SKM-1 treated with dmso at 0.1 percent for 144 hours (cell line): ENCODE data around the gene BCL2L14.
"Not testable (repeated sequence)": the region's sequence is repeated elsewhere in the genome, so short reads cannot be mapped to it uniquely, and the experiment has no call there.

ENCODE experiments used
- DNase-seq: peaks from one replicate; lab custom pipeline; 2025; ENCODE audit not compliant: unreplicated experiment; lab: John Stamatoyannopoulos, UW

The BCL2L14 gene

DNA sequence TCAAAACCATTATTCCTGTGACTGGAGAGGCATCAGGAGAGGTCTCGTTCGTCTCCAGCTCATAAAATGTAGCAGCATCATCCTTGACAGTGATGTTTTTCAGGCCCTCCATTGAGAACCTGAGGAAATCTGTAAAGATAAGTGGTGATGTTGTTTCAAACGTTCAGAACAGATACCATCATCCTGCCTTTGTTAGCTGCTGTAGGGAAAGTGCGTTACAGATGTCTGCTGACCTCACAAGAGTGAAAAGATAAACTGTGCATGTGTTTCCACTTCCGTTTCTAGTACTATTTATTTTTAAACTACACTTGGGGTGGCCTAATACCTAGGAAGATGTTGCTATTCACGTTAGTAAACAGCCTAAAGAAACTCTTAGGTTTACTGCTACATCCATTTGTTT is 28.4 kb downstream of the BCL2L14 start:
- DNase-seq = no peak

DNA sequence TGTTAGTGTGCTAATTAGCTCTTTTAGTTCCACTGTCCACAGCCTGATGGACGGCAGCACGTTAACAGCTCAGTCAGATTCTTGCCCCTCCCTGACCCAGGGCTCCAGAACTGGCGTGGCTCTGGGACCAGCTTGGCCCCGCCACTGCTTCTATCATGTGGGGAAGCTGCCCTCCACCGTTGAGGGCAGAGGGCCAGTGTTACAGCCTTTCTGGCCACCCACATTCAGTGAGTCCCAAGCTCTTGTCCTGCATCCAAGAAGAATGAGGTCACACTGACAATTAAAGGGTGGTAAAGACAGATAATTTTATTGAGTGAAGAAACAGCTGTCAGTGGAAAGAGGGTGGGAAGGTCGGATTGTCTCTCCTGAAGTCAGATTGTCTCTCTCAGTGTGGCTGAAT is 36.9 kb downstream of the BCL2L14 start:
- no peak for DNase-seq

DNA sequence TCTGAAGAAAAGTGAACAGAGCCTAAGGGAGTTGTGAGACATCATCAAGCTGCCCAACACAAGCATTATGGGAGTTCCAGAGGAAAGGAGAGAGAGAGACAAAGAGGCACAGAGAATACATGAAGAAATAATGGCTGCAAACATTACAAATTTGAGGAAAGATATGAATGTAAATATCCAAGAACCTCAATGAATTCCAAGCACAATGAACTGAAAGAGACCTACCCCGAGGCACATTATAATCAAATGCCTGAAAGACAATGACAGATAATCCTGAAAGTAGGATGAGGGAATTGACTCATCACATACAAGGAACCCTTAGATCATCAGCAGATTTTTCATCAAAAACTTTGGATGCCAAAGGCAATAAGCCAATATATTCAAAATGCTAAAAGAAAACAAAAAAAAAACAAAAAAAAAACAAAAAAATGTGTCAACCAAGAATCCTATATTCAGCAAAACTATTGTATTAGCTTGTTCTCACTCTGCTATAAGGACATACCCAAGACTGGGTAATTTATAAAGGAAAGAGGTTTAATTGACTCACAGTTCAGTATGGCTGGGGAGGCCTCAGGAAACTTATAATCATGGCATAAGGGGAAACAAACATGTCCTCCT is 37.8 kb downstream of the BCL2L14 start:
- DNase-seq = no peak

DNA sequence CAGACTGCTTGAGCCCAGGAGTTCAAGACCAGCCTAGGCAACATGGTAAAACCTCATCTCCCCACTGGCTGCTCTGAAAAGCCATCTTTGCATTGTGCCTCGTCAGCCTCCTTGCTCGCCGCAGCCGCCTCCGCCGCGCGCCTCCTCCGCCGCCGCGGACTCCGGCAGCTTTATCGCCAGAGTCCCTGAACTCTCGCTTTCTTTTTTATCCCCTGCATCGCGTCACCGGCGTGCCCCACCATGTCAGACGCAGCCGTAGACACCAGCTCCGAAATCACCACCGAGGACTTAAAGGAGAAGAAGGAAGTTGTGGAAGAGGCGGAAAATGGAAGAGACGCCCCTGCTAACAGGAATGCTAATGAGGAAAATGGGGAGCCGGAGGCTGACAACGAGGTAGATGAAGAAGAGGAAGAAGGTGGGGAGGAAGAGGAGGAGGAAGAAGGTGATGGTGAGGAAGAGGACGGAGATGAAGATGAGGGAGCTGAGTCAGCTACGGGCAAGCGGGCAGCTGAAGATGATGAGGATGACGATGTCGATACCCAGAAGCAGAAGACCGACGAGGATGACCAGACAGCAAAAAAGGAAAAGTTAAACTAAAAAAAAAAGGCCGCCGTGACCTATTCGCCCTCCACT is 40.3 kb downstream of the BCL2L14 start:
- not testable (repeated sequence) for DNase-seq

DNA sequence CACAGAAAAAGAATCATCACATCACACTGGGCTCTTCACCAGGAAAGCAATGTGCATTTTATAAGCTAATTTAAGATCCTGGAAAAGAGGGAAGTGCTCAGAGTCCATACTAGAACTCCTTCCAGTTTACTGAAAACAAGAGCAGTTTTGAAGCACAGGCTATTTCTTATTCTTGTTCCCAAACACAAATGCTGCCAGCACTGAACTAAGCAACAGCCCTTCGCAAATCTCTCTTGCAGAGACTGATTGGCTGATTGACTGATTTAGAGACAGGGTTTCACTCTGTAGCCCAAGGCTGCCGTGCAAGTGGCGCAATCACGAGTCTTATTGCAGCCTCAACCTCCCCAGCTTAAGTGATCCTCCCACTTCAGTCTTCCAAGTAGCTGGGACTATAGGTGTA is 44.8 kb downstream of the BCL2L14 start:
- DNase-seq = no peak

DNA sequence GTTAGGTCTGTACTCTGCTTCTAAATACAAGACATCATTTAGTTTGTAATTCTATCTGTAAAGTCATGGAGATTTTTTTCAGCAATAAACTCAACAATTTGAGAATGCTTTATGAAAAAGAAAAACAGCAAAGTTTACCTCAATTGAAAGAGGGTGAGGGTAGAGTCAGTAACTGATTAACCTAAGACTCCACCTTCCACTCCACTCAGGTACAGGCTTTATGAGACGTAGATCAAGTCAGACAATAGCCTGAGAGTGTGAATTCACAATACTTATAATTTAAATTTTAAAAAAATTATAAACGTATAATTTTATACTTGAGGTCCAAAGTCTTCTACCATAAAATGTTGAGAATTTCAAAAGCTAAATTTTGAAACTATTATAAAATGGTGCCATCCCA is 45.9 kb downstream of the BCL2L14 start:
- no peak for DNase-seq

DNA sequence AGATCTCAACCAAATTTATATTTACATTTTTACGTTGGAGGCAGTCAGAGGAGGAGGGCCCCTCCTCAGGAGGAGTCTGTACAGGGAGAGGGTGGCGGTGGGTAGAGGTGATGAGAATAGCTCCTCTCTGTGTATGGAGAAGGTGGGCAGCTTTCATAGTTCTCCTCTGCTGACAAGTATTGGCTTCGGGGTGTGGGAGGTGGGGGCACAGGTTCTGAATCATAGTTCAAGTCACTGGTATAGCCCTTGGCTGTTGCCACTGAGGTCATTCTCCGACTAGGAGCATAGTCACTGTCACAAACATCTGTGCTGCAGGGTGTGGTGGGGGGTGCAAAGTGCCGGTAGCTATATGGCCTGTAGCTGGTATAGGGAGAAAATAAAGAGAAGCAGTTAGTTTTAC is 50.3 kb downstream of the BCL2L14 start:
- DNase-seq = no peak

DNA sequence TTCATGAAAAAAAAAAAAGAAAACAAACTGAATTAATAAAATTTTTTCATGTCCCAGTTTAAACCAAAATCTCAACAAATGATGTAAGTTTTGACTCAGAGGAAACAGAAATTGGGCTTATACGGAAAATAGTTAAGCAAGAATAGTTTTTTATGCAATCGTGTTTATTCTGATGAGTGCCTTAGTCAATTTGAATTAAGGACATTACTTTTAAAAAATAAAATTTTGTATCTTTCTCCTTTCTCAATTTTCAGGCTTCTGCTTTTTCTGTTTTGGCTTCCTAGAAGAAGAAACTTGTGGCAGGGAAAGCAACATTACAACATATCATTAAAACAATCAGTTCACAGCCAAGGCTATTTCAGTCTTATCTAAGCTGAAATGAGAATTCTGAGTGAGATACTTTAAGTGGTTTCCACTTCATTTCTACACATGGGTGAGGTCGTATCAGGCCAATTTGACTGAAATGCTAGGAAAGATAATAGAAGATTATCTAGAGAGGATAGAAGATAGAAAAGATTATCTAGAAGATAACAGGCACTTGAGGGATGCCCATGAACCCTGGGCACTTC is 52.4 kb downstream of the BCL2L14 start:
- no peak for DNase-seq

DNA sequence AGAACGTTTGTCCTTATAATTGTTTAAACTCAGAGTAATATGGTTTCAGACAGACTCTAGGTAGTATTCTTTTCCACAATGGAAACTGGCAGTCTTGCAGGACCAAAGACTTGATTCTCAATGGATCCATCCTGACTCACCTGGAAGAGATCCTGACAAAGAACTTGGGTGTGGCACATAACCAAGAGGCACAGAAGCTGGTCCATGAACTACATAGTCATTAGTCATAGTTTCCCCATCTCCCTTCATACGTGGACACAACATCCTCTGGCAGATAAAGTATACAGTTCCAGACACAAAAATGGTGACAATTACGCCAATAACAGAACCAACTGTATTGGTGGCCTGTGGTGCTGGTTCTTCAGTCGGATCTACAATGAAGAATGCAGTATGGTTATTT is 55.8 kb downstream of the BCL2L14 start:
- DNase-seq = no peak

DNA sequence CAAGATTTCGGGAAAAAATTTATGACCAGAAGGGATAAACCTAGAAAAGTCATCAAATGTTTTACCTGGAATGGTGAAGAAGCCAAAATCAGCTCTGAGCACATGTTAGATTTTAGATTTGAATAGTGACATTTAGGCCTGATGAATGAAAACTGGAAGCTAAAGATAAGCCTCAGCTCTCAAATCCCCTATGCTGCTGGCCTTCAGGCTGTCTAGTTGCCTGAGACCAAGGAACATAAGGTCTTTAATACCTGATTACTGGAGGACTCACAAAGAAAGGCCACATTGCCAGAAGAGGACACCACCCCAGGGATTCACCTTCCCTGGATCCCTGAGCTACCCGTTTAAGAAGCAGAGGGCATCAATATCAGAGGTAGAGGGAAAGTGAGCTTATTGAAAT is 56.6 kb downstream of the BCL2L14 start:
- no peak for DNase-seq

DNA sequence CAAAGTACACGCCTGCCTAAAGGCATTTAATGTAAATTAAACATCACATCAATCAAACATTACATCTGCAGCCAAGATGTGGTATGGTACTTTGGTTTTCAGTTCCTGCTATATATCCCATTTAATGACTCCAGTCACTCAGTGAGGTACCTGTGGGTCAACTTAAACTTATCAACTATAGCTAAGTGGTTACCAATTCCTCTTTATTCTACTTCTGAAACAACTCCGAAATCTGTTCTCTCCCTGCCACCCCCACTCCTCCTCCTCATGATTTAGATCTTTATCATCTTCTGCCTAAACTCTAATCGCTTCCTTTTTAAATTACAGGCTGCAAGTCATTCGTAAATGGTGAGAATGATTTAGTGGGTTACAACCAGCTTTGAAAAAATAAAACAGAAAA is 57.9 kb downstream of the BCL2L14 start:
- no peak for DNase-seq

DNA sequence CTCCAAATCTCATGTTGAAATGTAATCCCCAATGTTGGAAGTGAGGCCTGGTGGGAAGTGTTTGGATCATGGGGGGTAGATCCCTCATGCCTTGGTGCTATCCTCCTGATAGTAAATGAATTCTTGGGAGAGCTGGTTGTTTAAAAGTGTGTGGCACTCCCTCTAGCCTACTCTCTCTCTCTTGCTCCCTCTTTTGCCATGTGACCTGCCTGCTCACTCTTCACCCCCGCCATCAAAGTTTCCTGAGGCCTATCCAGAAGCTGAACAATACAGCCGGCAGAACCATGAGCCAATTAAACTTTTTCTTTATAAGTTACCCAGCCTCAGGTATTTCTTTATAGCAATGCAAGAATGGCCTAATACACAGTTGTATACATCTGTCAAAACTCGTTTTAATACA is 62.5 kb downstream of the BCL2L14 start:
- DNase-seq = no peak

DNA sequence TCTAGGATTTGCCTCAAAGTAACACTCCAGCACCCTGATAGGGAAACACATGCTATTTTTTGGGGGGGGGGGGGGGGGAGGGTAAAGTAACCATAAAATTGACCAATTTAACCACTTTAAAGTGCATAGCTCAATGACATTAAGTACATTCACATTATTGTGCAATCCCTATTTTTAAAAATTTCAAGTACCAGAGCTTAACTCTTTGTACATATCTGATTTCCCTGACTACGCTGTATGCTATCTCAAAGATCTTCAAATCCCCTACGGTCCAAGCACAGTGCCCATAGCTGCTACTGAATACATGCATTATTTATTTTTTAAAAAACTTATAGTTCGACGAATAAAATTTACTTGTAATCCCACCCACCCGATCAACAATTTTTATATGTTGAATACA is 63.0 kb downstream of the BCL2L14 start:
- DNase-seq = no peak

DNA sequence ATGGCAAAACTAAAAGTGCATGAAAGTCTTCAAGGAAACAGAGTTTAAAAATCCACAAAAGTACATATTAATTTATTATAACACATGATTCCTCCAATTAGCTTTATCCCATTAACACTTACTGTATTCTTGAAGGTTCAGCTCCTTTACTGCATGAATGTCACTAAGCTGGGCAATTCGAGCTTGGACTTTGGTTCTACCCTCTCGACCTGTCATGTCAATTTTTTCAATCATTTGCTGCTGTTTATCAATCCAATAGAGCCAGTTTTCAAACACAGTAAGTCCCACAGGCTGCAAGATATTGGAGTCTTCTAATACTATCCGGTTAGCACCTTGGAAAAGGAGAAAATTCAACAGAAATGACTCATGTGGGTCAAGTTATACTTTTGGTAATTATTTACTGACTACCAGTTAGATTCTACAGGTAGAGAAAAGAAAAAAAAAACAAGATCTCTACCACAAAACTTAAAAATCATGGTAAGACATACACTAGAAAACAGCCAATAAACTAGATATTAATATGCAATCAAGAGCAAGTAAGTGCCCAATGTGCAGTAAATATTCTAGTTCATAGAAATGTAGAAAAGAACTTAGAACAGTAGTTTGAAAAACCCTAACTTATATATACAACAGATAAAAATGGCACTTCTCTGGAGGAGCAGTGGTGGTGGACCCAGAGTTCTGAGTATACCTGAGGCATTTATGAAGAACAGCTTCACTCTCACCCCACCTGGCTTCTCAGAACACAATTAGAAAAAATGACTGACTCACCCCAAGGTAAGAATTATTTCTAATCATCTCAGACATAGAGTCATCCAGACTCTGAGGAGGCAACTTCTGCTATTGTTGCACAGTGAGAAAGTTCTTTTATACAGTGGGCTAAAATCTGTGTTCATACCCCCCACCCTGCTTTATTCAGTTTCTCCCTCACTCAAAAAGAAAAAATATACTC is 67.7 kb downstream of the BCL2L14 start:
- no peak for DNase-seq

DNA sequence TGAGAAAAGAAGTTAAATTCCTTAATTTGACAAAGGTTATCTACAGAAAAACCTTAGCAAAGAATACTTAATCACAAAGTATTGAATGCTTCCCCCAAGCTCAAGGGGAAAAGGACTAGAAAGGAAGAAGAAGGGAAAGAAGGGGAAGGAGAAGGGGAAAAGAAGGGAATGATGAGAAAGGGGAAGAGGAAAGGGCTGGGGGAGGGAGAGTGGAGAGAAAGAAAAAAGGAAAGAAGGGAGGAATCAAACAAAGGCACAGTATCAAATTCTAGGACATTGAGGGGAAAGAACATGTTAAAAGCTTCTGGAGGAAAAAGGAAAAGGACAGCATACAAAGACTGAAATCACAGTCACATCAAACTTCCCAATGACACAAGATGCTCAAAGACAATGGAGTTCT is 70.3 kb downstream of the BCL2L14 start:
- no peak for DNase-seq

DNA sequence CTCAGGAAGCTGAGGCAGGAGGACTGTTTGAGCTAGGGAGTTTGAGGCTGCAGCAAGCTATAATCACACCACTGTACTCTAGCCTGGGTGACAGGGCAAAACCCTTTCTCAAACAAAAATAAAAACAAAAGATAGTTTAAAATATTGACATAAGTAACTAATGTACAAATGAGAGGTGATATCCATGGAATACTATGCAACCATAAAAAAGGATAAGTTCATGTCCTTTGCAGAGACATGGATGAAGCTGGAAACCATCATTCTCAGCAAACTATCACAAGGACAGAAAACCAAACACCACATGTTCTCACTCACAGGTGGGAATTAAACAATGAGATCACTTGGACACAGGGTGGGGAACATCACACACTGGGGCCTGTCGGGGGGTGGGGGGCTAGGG is 73.8 kb downstream of the BCL2L14 start:
- DNase-seq = not testable (repeated sequence)

DNA sequence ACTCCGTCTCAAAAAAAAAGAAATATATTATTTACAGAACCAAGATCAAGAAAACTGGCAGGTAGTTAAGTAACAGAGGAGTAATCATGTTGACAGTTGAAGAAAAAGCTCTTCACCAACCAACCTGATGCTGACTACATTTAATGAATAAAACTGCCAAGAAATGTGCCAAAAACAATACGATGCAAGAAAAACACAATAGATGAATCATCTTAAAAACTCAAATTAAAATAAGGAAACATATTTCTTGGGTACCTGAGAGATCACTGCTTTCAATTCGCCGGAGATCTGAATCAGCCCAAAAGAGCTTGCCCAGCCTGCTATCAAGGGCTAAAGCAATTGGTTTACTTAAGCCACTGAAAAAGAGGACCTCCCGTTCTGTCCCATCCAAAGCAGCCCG is 76.4 kb downstream of the BCL2L14 start:
- DNase-seq = no peak
